Stomach (tissue), 9 donors: Measurements from ENCODE around the gene MED13L. TPM values are rescaled to one million over a fixed set of nuclear protein-coding genes. Genes with fewer than 3 reads are reported as not detected.

Experiments used
- DNase-seq, 2 donors: peaks; one replicate each; pipeline versions ENCODE4 v3.0.0 to v3.0.0-alpha.2; 2013 to 2019
- H3K27ac ChIP-seq, 5 donors: fragments of 200-600 bp in 4 of 5; sonication (generic) in 4 of 5; one replicate each; pipeline ENCODE4 v1.5.1; 2013 to 2019; ENCODE audit warnings: mild to moderate bottlenecking in 1 of 5, moderate library complexity in 1 of 5
- H3K27me3 ChIP-seq, 3 donors: fragments of 200-600 bp; sonication (generic); one replicate each; pipeline ENCODE4 v1.5.1; 2017 to 2019; ENCODE audit warnings: mixed run types in 1 of 3
- H3K36me3 ChIP-seq, 4 donors: fragments of 200-600 bp; sonication (generic); 1 replicate in 3 of 4; 2 replicates in 1 of 4; pipeline ENCODE4 v1.5.1; 2016 to 2019
- H3K4me1 ChIP-seq, 4 donors: fragments of 200-600 bp; sonication (generic); one replicate each; pipeline ENCODE4 v1.5.1; 2016 to 2019
- H3K4me3 ChIP-seq, 4 donors: fragments of 200-600 bp; sonication (generic) in 3 of 4; one replicate each; pipeline ENCODE4 v1.5.1; 2016 to 2019; ENCODE audit warnings: mild to moderate bottlenecking in 1 of 4
- H3K9me3 ChIP-seq, 4 donors: fragments of 200-600 bp; sonication (generic); one replicate each; pipeline ENCODE4 v1.5.1; 2016 to 2019
- CTCF ChIP-seq, 7 experiments: fragments of 450-650 bp in 4 of 7; fragments of 200-600 bp in 3 of 7; sonication (generic) in 3 of 7; IDR thresholded peaks; one replicate each; pipeline ENCODE4 v1.5.1; 2016 to 2019; ENCODE audit warnings: antibody characterized with exemption in 7 of 7, control low read depth in 2 of 7, mild to moderate bottlenecking in 1 of 7
- EP300 ChIP-seq: sonication (generic); formaldehyde crosslinking; IDR thresholded peaks from one replicate; pipeline ENCODE4 v1.6.1; 2017; ENCODE audit warnings: antibody characterized with exemption
- POLR2A ChIP-seq, 4 donors: fragments of 450-650 bp; IDR thresholded peaks; one replicate each; pipeline ENCODE4 v1.6.1; 2016; ENCODE audit warnings: antibody characterized with exemption in 4 of 4, control low read depth in 2 of 4, mild to moderate bottlenecking in 1 of 4, moderate library complexity in 1 of 4
- POLR2AphosphoS5 ChIP-seq, 3 donors: sonication (generic); formaldehyde crosslinking; IDR thresholded peaks; one replicate each; pipeline ENCODE4 v1.6.1; 2016; ENCODE audit warnings: antibody characterized with exemption in 3 of 3
- WGBS, 5 donors: extraction: QIAGEN DNeasy Blood & Tissue Kit in 3 of 5; methylation state at CpG; one replicate each; pipeline versions ENCODE4 v1.1.5 to v1.1.7; 2013 to 2018; 5-methylcytosine and 5-hydroxymethylcytosine counted together
- intact Hi-C: fragments of 100-400 bp; cut with DNase I; formaldehyde crosslinking; loops from one replicate; pipeline ENCODE4 v1.15.1; 2023; ENCODE audit warnings: low total_unique reads
- polyA plus RNA-seq, 3 donors: library from polyadenylated mRNA; stranded (reverse); fragments of 200-250 nt; gene quantifications; one replicate each; pipeline ENCODE4 v1.2.3, GENCODE V29; 2013
- total RNA-seq, 5 donors: library from RNA; depleted of rRNA; stranded (reverse); fragments of >200 nt; gene quantifications; one replicate each; pipeline versions ENCODE4 v1.1.0 to v1.2.3, GENCODE V29; 2014 to 2016
- donor health status: healthy with polysubstance abuse.
- donor health status: Bipolar disorder and iron deficiency.
- donor health status: healthy.

MED13L gene
- total and polyA plus RNA-seq, 8 donors = 10.4 to 305 (median 72.7) TPM

GRCh38 chr12:115957686-115958290 is 319.7 kb downstream of the MED13L start:
- DNase-seq = no peak
- 86 to 88% (median 86%) methylated on average over 6 of the region's 6 CpGs for WGBS, 5 donors
- Histone ChIP-seq H3K4me1 (no peaks in the 10 kb centered on the region), H3K9me3 (no peaks in the 10 kb centered on the region), H3K27ac (no peak overlapping the region), H3K27me3 (no peaks in the 10 kb centered on the region), H3K36me3 (peaks cover 33 to 58% (median 57%) of the 10 kb centered on the region in 4 donors), H3K4me3 (no peak overlapping the region)
- intact Hi-C loops = no loop called here
- TF ChIP-seq EP300 (no peak), POLR2AphosphoS5 (IDR thresholded peaks at IDR 0.05) (no peak), CTCF (IDR thresholded peaks at IDR 0.05) (no peak), POLR2A (IDR thresholded peaks at IDR 0.05) (no peak)

DNA sequence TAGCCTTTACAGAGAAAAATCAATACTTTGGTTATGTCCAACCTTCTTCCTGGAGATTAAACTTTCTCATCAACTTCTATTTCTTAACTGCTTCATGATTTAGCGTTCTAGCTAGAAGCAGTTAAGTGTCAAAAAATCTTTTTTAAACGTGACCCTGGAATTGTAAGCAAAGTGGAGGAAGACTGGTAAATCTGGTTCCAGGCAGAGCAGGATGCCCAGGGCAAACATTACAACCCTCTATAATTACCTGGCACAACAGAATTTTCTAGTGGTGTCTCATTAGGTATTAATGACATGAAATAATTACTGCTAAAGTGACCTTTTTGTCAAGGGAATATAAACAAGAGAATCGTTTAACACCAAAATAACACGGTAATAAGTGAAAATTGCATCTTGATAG is 320.8 kb downstream of the MED13L start:
- H3K9me3 ChIP-seq = no peaks in the 10 kb centered on the region
- TF ChIP-seq CTCF (IDR thresholded peaks at IDR 0.05) (no peak), POLR2A (IDR thresholded peaks at IDR 0.05) (no peak), POLR2AphosphoS5 (IDR thresholded peaks at IDR 0.05) (no peak), EP300 (no peak)
- H3K4me3 ChIP-seq = no peak overlapping the region
- no peak for DNase-seq
- intact Hi-C loops = no loop called here
- no peaks in the 10 kb centered on the region for H3K4me1 ChIP-seq
- 57 to 73% (median 62%) methylated on average over 4 of the region's 4 CpGs for WGBS, 5 donors
- H3K36me3 ChIP-seq = peaks cover 23 to 47% (median 46%) of the 10 kb centered on the region in 4 donors
- H3K27ac ChIP-seq = no peak overlapping the region
- H3K27me3 ChIP-seq = no peaks in the 10 kb centered on the region

DNA sequence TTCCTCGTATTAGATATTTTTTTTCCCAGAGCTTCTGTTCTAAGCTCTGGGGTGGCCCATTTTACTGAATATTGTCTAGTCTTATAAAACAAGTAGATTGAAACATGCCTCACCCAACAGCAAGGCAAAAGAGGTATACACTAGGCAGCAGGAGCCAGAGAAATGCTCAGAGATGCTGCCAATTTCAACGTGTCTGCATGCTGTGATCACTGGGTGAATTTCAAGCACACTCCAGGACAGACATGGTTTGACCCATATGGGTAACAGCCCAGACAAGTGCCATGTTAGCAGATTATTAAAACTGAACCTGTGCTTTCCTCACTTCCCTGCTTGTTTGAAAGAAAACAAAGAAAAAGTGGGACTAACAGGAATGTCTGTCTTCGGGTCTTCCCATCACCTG is 321.3 kb downstream of the MED13L start:
- WGBS, 5 donors = 65 to 71% (median 66%) methylated on average over 3 of the region's 3 CpGs
- Histone ChIP-seq H3K27ac (no peak overlapping the region), H3K27me3 (no peaks in the 10 kb centered on the region), H3K4me3 (no peak overlapping the region), H3K9me3 (no peaks in the 10 kb centered on the region), H3K4me1 (no peaks in the 10 kb centered on the region), H3K36me3 (peaks cover 19 to 43% (median 42%) of the 10 kb centered on the region in 4 donors)
- DNase-seq = no peak
- TF ChIP-seq CTCF (IDR thresholded peaks at IDR 0.05) = no peak
- TF ChIP-seq POLR2A (IDR thresholded peaks at IDR 0.05) = no peak
- no peak for TF ChIP-seq POLR2AphosphoS5 (IDR thresholded peaks at IDR 0.05)
- TF ChIP-seq EP300 = no peak
- intact Hi-C loops = no loop called here

GRCh38 chr12:115953450-115953849 is 324.0 kb downstream of the MED13L start:
- Histone ChIP-seq H3K4me1 (no peaks in the 10 kb centered on the region), H3K9me3 (no peaks in the 10 kb centered on the region), H3K27me3 (no peaks in the 10 kb centered on the region), H3K27ac (no peak overlapping the region), H3K4me3 (no peak overlapping the region), H3K36me3 (peaks cover 8 to 29% (median 25%) of the 10 kb centered on the region in 4 donors)
- DNase-seq = no peak
- TF ChIP-seq CTCF (IDR thresholded peaks at IDR 0.05) (no peak), EP300 (no peak), POLR2A (IDR thresholded peaks at IDR 0.05) (no peak), POLR2AphosphoS5 (IDR thresholded peaks at IDR 0.05) (no peak)
- intact Hi-C loops = no loop called here
- WGBS, 5 donors = 78 to 89% (median 85%) methylated on average over 6 of the region's 6 CpGs
